ENCODE results near the gene ELL2.

GRCh38 chr5:95967236-95967635 lies 5.6 kb upstream of the ELL2 start:
- no peak for TF ChIP-seq YY1 (IDR thresholded peaks at IDR 0.05; ENCODE audit: insufficient read depth, insufficient replicate concordance, low read depth, low read length)
- TF ChIP-seq ZNF75D (CRISPR knock-in tag; IDR thresholded peaks at IDR 0.05; ENCODE audit: borderline replicate concordance), result no peak

Measured in HepG2 (cell line).